Measurements from ENCODE around the gene PLA2G3. TPM values are rescaled to one million over a fixed set of nuclear protein-coding genes. Genes with fewer than 3 reads are reported as not detected.
A peak's percentile ranks its signal among the peaks of the same experiment; 100 is the strongest.
"Not testable (repeated sequence)": the region's sequence is repeated elsewhere in the genome, so short reads cannot be mapped to it uniquely, and the experiment has no call there.

Gene PLA2G3
- total RNA-seq, 1 donor from 2014 or later = 1.7 TPM

GRCh38 chr22:31102441-31103081 is 37.7 kb downstream of the PLA2G3 start:
- peak; percentile 95 for DNase-seq (ENCODE audit: low read depth)

- no peak for DNase-seq (ENCODE audit: low read depth)
Measured at GRCh38 chr22:31100762-31101525, 39.4 kb downstream of the PLA2G3 start.

GRCh38 chr22:31099841-31100761 is 40.2 kb downstream of the PLA2G3 start:
- no peak for DNase-seq (ENCODE audit: low read depth)

GRCh38 chr22:31099386-31099785 is 40.9 kb downstream of the PLA2G3 start:
- DNase-seq (ENCODE audit: low read depth) = no peak

GRCh38 chr22:31098632-31099110 is 41.6 kb downstream of the PLA2G3 start:
- no peak for DNase-seq (ENCODE audit: low read depth)

GRCh38 chr22:31097941-31098631 is 42.2 kb downstream of the PLA2G3 start:
- no peak for DNase-seq (ENCODE audit: low read depth)

GRCh38 chr22:31097539-31097938 is 42.8 kb downstream of the PLA2G3 start:
- DNase-seq (ENCODE audit: low read depth) = not testable (repeated sequence)

GRCh38 chr22:31096657-31097279 is 43.5 kb downstream of the PLA2G3 start:
- DNase-seq (ENCODE audit: low read depth) = no peak

GRCh38 chr22:31095637-31096249 is 44.6 kb downstream of the PLA2G3 start:
- DNase-seq (ENCODE audit: low read depth) = no peak

- DNase-seq (ENCODE audit: low read depth) = no peak
Measured at GRCh38 chr22:31094741-31095140, 45.6 kb downstream of the PLA2G3 start.

- peak; percentile 89 for DNase-seq (ENCODE audit: low read depth)
Measured at GRCh38 chr22:31094021-31094551, 46.2 kb downstream of the PLA2G3 start.

GRCh38 chr22:31093086-31093850 is 47.0 kb downstream of the PLA2G3 start:
- peak; percentile 91 for DNase-seq (ENCODE audit: low read depth)

GRCh38 chr22:31092161-31092560 is 48.1 kb downstream of the PLA2G3 start:
- DNase-seq (ENCODE audit: low read depth) = no peak

- DNase-seq (ENCODE audit: low read depth) = no peak
Measured at GRCh38 chr22:31091106-31091975, 49.0 kb downstream of the PLA2G3 start.

- DNase-seq (ENCODE audit: low read depth) = no peak
Measured at GRCh38 chr22:31090217-31091085, 49.9 kb downstream of the PLA2G3 start.

GRCh38 chr22:31089160-31090100 is 50.9 kb downstream of the PLA2G3 start:
- peak; percentile 54 for DNase-seq (ENCODE audit: low read depth)
